ENCODE results near the gene CD226. TPM values are rescaled to one million over a fixed set of nuclear protein-coding genes. Genes with fewer than 3 reads are reported as not detected.

The CD226 gene
- total and polyA plus RNA-seq, 10 of the 15 experiments (the other 5 are each of a cell fraction or from before 2014, with no cell fraction given) = 12.9 to 68.8 (median 47.3) TPM

DNA sequence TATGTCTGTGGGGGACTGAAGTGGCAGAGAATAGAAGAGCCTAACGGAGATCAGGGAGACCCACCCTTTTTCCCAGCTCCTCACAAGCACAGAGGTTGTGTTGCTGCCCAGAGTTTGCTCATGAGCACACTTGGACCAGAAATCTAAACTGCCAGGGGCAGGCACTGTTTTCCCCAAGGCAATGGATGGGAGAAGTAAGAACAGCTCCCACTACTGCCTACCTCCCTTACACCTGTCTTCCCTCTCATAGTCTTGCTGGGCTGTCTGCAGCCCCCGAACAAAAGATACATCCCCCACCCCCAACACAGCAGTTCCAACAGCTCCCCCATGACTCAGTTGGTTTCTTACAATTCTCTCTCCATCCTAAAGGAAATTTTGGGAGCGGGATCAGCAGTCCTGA lies 48.1 kb upstream of the CD226 start (continued):
- TF ChIP-seq, protein P1, sequence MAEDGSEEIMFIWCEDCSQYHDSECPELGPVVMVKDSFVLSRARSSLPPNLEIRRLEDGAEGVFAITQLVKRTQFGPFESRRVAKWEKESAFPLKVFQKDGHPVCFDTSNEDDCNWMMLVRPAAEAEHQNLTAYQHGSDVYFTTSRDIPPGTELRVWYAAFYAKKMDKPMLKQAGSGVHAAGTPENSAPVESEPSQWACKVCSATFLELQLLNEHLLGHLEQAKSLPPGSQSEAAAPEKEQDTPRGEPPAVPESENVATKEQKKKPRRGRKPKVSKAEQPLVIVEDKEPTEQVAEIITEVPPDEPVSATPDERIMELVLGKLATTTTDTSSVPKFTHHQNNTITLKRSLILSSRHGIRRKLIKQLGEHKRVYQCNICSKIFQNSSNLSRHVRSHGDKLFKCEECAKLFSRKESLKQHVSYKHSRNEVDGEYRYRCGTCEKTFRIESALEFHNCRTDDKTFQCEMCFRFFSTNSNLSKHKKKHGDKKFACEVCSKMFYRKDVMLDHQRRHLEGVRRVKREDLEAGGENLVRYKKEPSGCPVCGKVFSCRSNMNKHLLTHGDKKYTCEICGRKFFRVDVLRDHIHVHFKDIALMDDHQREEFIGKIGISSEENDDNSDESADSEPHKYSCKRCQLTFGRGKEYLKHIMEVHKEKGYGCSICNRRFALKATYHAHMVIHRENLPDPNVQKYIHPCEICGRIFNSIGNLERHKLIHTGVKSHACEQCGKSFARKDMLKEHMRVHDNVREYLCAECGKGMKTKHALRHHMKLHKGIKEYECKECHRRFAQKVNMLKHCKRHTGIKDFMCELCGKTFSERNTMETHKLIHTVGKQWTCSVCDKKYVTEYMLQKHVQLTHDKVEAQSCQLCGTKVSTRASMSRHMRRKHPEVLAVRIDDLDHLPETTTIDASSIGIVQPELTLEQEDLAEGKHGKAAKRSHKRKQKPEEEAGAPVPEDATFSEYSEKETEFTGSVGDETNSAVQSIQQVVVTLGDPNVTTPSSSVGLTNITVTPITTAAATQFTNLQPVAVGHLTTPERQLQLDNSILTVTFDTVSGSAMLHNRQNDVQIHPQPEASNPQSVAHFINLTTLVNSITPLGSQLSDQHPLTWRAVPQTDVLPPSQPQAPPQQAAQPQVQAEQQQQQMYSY (CRISPR knock-in tag; IDR thresholded peaks at IDR 0.05) = no peak
- TF ChIP-seq GATAD2B (conservative IDR thresholded peaks at IDR 0.05; ENCODE audit: low read depth) (no peak), ETV6 (conservative IDR thresholded peaks at IDR 0.05 in 1 of 2, IDR thresholded peaks at IDR 0.05 in 1 of 2; ENCODE audit: borderline replicate concordance in 1 of 2, low read depth in 1 of 2) (no peak)

DNA sequence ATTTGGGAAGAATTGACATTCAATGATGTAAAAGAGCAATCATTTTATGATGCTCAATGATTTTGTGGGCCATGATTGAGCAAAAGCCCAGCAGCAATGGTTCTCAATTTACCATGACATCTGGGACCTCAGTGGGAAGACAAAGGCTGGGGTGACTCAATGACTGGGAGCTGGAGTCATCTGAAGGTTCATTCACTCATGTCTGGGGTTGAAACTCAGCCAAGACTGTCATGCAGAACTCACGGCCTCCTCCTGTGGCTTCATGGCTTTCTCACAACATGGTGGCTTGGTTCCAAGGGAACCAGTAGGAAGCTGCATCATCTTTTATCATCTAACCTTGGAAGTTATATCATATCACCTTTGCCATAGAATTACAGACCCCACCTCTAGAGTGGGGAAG lies 45.1 kb upstream of the CD226 start:
- in situ Hi-C loops (cut with MboI) (no loop called here), intact Hi-C loops (cut with micrococcal nuclease; ENCODE audit: unreplicated experiment) (no loop called here)
- ChIA-PET POLR2A (no interaction called here), CTCF (interaction anchor here (1.0 kb wide), 1 partner anchor 190 kb away, joined by 3 read pairs; no protein-coding TSS in a partner anchor), SMC1A (ENCODE audit: uncharacterized antibody, unreplicated experiment) (no interaction called here), RAD21 (ENCODE audit: unreplicated experiment) (no interaction called here)
- DNase-seq (ENCODE audit: low read depth, low spot score) = no peak
- Histone ChIP-seq H3K9me3 (replicated peaks; ENCODE audit: control insufficient read depth, insufficient read depth, low read length) (peaks cover 4% of the 10 kb centered on the region), H3K27ac (ENCODE audit: control insufficient read depth, insufficient read depth) (no peak overlapping the region), H3K9ac (ENCODE audit: control insufficient read depth, insufficient read depth, low read length) (no peak overlapping the region), H3K27me3 (replicated peaks in 1 of 2; ENCODE audit: control insufficient read depth in 2 of 2, insufficient read depth in 2 of 2, low read length in 1 of 2) (no peaks in the 10 kb centered on the region), H3K79me2 (ENCODE audit: control insufficient read depth, insufficient read depth, low read length) (no peaks in the 10 kb centered on the region), H3K4me1 (ENCODE audit: control insufficient read depth, insufficient read depth, low read length) (no peaks in the 10 kb centered on the region), H2AFZ (ENCODE audit: control insufficient read depth, low read depth, low read length) (no peak overlapping the region), H3K4me3 (no peak overlapping the region), H3K36me3 (ENCODE audit: control insufficient read depth in 2 of 2, insufficient read depth in 2 of 2, low read length in 1 of 2) (peaks cover 2% of the 10 kb centered on the region in 2 experiments; a peak in 2 of 4 replicates), H3K4me2 (ENCODE audit: control insufficient read depth, insufficient read depth) (no peak overlapping the region), H4K20me1 (ENCODE audit: control insufficient read depth, insufficient read depth) (no peaks in the 10 kb centered on the region)
- WGBS (ENCODE audit: insufficient coverage, insufficient replicate concordance, low lambda C conversion rate, missing lambda C conversion rate) = 100% methylated on average over 1 of the region's 1 CpG
- ATAC-seq = no peak
- TF ChIP-seq TCF3 (IDR thresholded peaks at IDR 0.05; ENCODE audit: borderline replicate concordance, insufficient read depth, low read depth, low read length) (no peak), ZZZ3 (IDR thresholded peaks at IDR 0.05; ENCODE audit: control insufficient read depth, insufficient read length, low read depth) (no peak), SIN3A (IDR thresholded peaks at IDR 0.05; ENCODE audit: low read depth, low read length) (no peak), ZBED1 (IDR thresholded peaks at IDR 0.05; ENCODE audit: borderline replicate concordance) (no peak)
- BruUV-seq (replicated peaks) = no TSS peak
- no peak for FAIRE-seq
